ENCODE data around the gene KIAA1671.

DNA sequence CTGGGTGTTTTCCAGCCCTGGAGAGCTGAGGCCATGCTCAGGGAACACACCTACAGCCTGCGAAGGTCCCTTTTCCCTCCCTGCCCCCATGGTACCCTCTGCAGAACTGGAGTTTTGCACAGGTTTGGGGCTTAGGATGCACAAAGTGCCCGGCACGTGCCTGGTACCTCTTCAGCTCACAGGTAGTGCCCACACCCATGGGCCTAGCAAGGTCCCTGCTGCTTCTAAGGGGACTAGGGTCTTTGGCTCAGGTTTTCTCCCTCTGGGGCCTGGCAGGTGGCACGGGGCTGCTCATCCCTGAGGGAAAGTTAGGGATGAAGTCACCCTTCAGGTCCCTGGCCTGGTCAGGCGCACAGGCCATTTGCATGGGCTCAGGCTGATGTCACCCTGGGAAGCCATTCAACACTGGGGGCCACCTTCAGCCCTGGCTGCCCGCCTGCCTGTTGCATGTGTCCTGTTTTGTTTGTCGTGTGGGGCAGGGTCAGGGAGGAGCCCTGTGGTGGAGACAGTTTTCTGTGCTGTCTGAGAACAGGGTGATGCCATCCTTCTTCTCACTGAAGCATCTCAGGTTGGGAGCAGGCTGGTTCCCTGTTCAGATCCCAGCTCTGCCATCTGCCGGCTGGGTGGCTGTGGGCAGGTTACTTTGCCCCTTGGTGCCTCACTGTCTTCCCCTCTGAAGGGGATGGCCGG, 178.8 kb downstream of the KIAA1671 start:
- TF ChIP-seq, protein P1, sequence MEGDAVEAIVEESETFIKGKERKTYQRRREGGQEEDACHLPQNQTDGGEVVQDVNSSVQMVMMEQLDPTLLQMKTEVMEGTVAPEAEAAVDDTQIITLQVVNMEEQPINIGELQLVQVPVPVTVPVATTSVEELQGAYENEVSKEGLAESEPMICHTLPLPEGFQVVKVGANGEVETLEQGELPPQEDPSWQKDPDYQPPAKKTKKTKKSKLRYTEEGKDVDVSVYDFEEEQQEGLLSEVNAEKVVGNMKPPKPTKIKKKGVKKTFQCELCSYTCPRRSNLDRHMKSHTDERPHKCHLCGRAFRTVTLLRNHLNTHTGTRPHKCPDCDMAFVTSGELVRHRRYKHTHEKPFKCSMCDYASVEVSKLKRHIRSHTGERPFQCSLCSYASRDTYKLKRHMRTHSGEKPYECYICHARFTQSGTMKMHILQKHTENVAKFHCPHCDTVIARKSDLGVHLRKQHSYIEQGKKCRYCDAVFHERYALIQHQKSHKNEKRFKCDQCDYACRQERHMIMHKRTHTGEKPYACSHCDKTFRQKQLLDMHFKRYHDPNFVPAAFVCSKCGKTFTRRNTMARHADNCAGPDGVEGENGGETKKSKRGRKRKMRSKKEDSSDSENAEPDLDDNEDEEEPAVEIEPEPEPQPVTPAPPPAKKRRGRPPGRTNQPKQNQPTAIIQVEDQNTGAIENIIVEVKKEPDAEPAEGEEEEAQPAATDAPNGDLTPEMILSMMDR (IDR thresholded peaks at IDR 0.05), result no peak
- no peak for TF ChIP-seq POLR2A (IDR thresholded peaks at IDR 0.05)
